Ishikawa (cell line): ENCODE results near the gene ANO7.

Experiments
- NFIC ChIP-seq: IDR thresholded peaks from 2 replicates; pipeline ENCODE4 v1.6.1; 2012
- RAD21 ChIP-seq: IDR thresholded peaks from 2 replicates; pipeline ENCODE4 v1.6.1; 2012; ENCODE audit warnings: low read depth
- TAF1 ChIP-seq: IDR thresholded peaks from 2 replicates; pipeline ENCODE4 v1.6.1; 2012; ENCODE audit warnings: low read depth, mild to moderate bottlenecking
- TCF12 ChIP-seq: IDR thresholded peaks from 2 replicates; pipeline ENCODE4 v1.6.1; 2012; ENCODE audit warnings: low read depth
- YY1 ChIP-seq: IDR thresholded peaks from 2 replicates; pipeline ENCODE4 v1.6.1; 2012; ENCODE audit warnings: low read depth
- TF ChIP-seq, protein P1 (sequence below): IDR thresholded peaks from 2 replicates; pipeline ENCODE4 v1.6.1; 2012

DNA sequence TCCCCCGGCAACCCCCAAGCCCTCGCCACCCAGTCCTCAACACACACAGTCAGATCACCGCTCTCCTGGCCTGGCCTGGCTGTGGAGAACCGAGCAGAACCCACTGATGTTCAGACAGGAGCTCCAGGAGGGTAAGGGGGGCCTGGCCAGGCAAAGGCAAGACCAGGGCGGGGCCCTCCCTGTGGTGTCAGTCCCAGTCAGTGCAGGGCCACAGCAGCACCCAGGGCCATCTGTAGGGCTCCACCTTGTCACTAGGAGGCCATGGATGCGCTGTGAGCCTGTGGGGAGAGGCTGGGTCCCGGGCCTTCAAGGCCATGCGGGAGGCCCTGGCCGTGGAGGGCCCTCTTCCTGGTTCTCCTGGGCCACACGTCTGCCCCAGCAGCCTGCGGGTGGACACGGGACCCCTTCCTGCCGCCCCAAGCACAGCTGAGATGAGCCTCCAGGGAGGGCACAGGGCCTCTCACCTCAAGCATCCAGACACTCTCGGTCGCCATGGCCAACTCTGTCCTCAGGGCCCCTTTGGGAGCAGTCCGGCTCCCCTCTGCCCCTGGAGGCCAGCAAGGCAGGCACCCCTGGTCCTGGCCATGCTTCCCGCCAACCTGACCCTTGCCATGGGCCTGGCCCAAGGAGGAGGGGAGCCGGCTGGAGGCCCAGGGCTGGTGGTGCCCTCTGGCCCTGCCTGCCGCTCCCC is 2.0 kb downstream of the ANO7 start:
- TF ChIP-seq TCF12 (no peak), TAF1 (no peak), RAD21 (no peak), YY1 (no peak), NFIC (no peak)
- TF ChIP-seq, protein P1, sequence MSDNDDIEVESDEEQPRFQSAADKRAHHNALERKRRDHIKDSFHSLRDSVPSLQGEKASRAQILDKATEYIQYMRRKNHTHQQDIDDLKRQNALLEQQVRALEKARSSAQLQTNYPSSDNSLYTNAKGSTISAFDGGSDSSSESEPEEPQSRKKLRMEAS, result no peak
